A549 (cell line): ENCODE data around the gene ZNF800. TPM values are rescaled to one million over a fixed set of nuclear protein-coding genes. Genes with fewer than 3 reads are reported as not detected.

Source experiments
- ATAC-seq, 2 experiments: fragments of 200-7000 bp in 1 of 2; fragments of >200 bp in 1 of 2; cut with Nextera tagmentation in 1 of 2; cut with Tn5 transposase in 1 of 2; 3 replicates each; pipeline versions ENCODE4 v1.8.0 to v1.9.1; 2018 to 2020; ENCODE audit warnings: mild to moderate bottlenecking in 1 of 2, moderate library complexity in 1 of 2
- CTCF ChIA-PET: fragments of 300-600 bp; sonication (Branson Sonifier 250); formaldehyde crosslinking; extraction: SDS; loops from one replicate; lab custom pipeline; 2021; ENCODE audit warnings: antibody characterized with exemption, inconsistent platforms; lab: Yijun Ruan, JAX
- POLR2A ChIA-PET: fragments of 350-600 bp; formaldehyde crosslinking; extraction: SDS; loops from one replicate; lab custom pipeline; 2021; ENCODE audit warnings: antibody characterized with exemption, inconsistent platforms; lab: Yijun Ruan, JAX
- DNase-seq, 2 experiments: peaks; one replicate each; pipeline versions ENCODE4 v3.0.0 to v3.0.0-alpha.2; 2011 to 2016; ENCODE audit warnings: low read depth in 1 of 2, low spot score in 1 of 2
- FAIRE-seq: peaks from 2 replicates; lab custom pipeline; 2011; peaks lifted over from hg19 to GRCh38; lab: Jason Lieb, UNC
- H3K27ac ChIP-seq, 2 experiments: fragments of >200 bp; sonication (Bioruptor Twin); formaldehyde crosslinking; 3 replicates each; pipeline ENCODE4 v1.5.1; 2016 to 2017
- H3K4me1 ChIP-seq: fragments of >200 bp; sonication (Bioruptor Twin); formaldehyde crosslinking; 3 replicates; pipeline ENCODE4 v1.6.1; 2016
- H3K4me2 ChIP-seq: fragments of >200 bp; sonication (Bioruptor Twin); formaldehyde crosslinking; 3 replicates; pipeline ENCODE4 v1.6.1; 2016
- H3K4me3 ChIP-seq: fragments of >200 bp; sonication (Bioruptor Twin); formaldehyde crosslinking; 3 replicates; pipeline ENCODE4 v1.5.1; 2016
- H3K9me3 ChIP-seq: fragments of >200 bp; sonication (Bioruptor Twin); formaldehyde crosslinking; 3 replicates; pipeline ENCODE4 v1.6.1; 2016
- ATOH8 ChIP-seq: fragments of 250-450 bp; sonication (Bioruptor Pico); IDR thresholded peaks from 2 replicates; pipeline ENCODE4 v1.5.0; 2020; ENCODE audit warnings: low read depth, mild to moderate bottlenecking, moderate library complexity
- BCL3 ChIP-seq: fragments of >200 bp; sonication (Bioruptor Twin); formaldehyde crosslinking; IDR thresholded peaks from 3 replicates; pipeline ENCODE4 v1.6.1; 2016
- CBX2 ChIP-seq: fragments of 200-600 bp; sonication (generic); IDR thresholded peaks from 2 replicates; pipeline ENCODE4 v1.6.1; 2016; ENCODE audit warnings: low read depth, mild to moderate bottlenecking, borderline replicate concordance
- CHD2 ChIP-seq: fragments of 150-350 bp; IDR thresholded peaks from 2 replicates; pipeline ENCODE4 v1.6.1; 2014; ENCODE audit warnings: low read length; ENCODE audit not compliant: partially characterized antibody
- FOSB ChIP-seq: fragments of 250-450 bp; sonication (Bioruptor Pico); IDR thresholded peaks from 2 replicates; pipeline ENCODE4 v1.5.0; 2020; ENCODE audit warnings: mild to moderate bottlenecking, moderate library complexity
- HES2 ChIP-seq: fragments of >200 bp; sonication (Bioruptor Twin); formaldehyde crosslinking; IDR thresholded peaks from 2 replicates; pipeline ENCODE4 v1.6.1; 2016
- HEYL ChIP-seq: fragments of 250-450 bp; sonication (Bioruptor Pico); IDR thresholded peaks from 2 replicates; pipeline ENCODE4 v1.8.0; 2021; ENCODE audit warnings: mild to moderate bottlenecking, moderate library complexity
- HOXA7 ChIP-seq: fragments of 250-450 bp; sonication (Bioruptor Pico); IDR thresholded peaks from 2 replicates; pipeline ENCODE4 v1.5.0; 2020; ENCODE audit warnings: mild to moderate bottlenecking, moderate library complexity
- HOXB13 ChIP-seq: fragments of 250-450 bp; sonication (Bioruptor Pico); IDR thresholded peaks from 2 replicates; pipeline ENCODE4 v1.5.0; 2020; ENCODE audit warnings: low read depth, mild to moderate bottlenecking, moderate library complexity
- HOXB5 ChIP-seq: fragments of 250-450 bp; sonication (Bioruptor Pico); IDR thresholded peaks from 2 replicates; pipeline ENCODE4 v1.5.0; 2020; ENCODE audit warnings: mild to moderate bottlenecking, moderate library complexity
- KDM1A ChIP-seq: fragments of 200-600 bp; sonication (generic); IDR thresholded peaks from 2 replicates; pipeline ENCODE4 v1.6.1; 2016; ENCODE audit warnings: low read depth, mild to moderate bottlenecking
- KDM5A ChIP-seq: fragments of 200-600 bp; sonication (generic); IDR thresholded peaks from 2 replicates; pipeline ENCODE4 v1.6.1; 2016; ENCODE audit warnings: antibody characterized with exemption, mild to moderate bottlenecking
- NPAS2 ChIP-seq: fragments of 250-450 bp; sonication (Bioruptor Pico); IDR thresholded peaks from 2 replicates; pipeline ENCODE4 v1.8.0; 2022; ENCODE audit warnings: mild to moderate bottlenecking, moderate library complexity, borderline replicate concordance
- PBX3 ChIP-seq: IDR thresholded peaks from 2 replicates; pipeline ENCODE4 v1.6.1; 2012
- PHF8 ChIP-seq: fragments of 200-600 bp; sonication (generic); IDR thresholded peaks from 2 replicates; pipeline ENCODE4 v1.6.1; 2016; ENCODE audit warnings: low read depth, mild to moderate bottlenecking, antibody characterized with exemption, moderate library complexity, borderline replicate concordance
- RCOR1 ChIP-seq: fragments of 150-350 bp; IDR thresholded peaks from 2 replicates; pipeline ENCODE4 v1.6.1; 2014; ENCODE audit warnings: antibody characterized with exemption, low read length, low read depth
- RFX5 ChIP-seq: fragments of 450-650 bp; IDR thresholded peaks from 2 replicates; pipeline ENCODE4 v1.7.1; 2014; ENCODE audit warnings: antibody characterized with exemption, mild to moderate bottlenecking, moderate library complexity
- ZC3H11A ChIP-seq: fragments of 450-650 bp; IDR thresholded peaks from 2 replicates; pipeline ENCODE4 v1.6.1; 2014; ENCODE audit warnings: antibody characterized with exemption, mild to moderate bottlenecking
- ZFP36 ChIP-seq: fragments of 450-650 bp; IDR thresholded peaks from 2 replicates; pipeline ENCODE4 v1.6.1; 2014; ENCODE audit warnings: borderline replicate concordance; ENCODE audit not compliant: partially characterized antibody
- WGBS: methylation state at CpG from one replicate; pipeline ENCODE4 v1.1.6; 2017; ENCODE audit errors: missing lambda C conversion rate; 5-methylcytosine and 5-hydroxymethylcytosine counted together
- polyA plus RNA-seq, 4 experiments: library from polyadenylated mRNA; depleted of rRNA in 3 of 4; stranded (reverse); fragments of >200 nt; fragmentation: RNase III in 1 of 4; extraction: RNeasy Plus Mini Kit Qiagen cat#74134 plus additional on column Dnase treatment in 1 of 4; gene quantifications; 2 replicates in 3 of 4; 3 replicates in 1 of 4; pipeline ENCODE4 v1.2.3, GENCODE V29; 2011 to 2017

The ZNF800 gene
- polyA plus RNA-seq, 2 of the 4 experiments (the other 2 are of a cell fraction) = 8.7 to 17.2 TPM

GRCh38 chr7:127362364-127363027 lies 30.0 kb downstream of the ZNF800 start (continued):
- TF ChIP-seq PBX3 = no peak
- TF ChIP-seq HEYL (CRISPR knock-in tag) = no peak
- TF ChIP-seq ZC3H11A = no peak
- TF ChIP-seq, all 56 proteins: peak for 0

- H3K4me2 ChIP-seq = no peak overlapping the region
- POLR2A ChIA-PET = no interaction called here
- H3K27ac ChIP-seq = no peak overlapping the region
- no peak overlapping the region for H3K4me3 ChIP-seq
- ATAC-seq = no peak
- no peak for FAIRE-seq
- no peak for TF ChIP-seq HOXB5 (CRISPR knock-in tag)
- no peak for TF ChIP-seq PHF8
- no peak for TF ChIP-seq RFX5
- no peak for TF ChIP-seq RCOR1
- no peak for TF ChIP-seq CHD2
- no peak for TF ChIP-seq NPAS2 (CRISPR knock-in tag)
- no peak for TF ChIP-seq KDM1A
- no peak for TF ChIP-seq KDM5A
- TF ChIP-seq HES2 = no peak
- TF ChIP-seq CBX2 = no peak
- TF ChIP-seq BCL3 = no peak
- DNase-seq = no peak
- CTCF ChIA-PET = no interaction called here
- WGBS = 81% methylated on average over 1 of the region's 1 CpG
- H3K9me3 ChIP-seq = no peaks in the 10 kb centered on the region
- no peaks in the 10 kb centered on the region for H3K4me1 ChIP-seq
Measured at GRCh38 chr7:127361736-127362135, 30.8 kb downstream of the ZNF800 start.

- 89% methylated on average over 1 of the region's 1 CpG for WGBS
- H3K27ac ChIP-seq = no peak overlapping the region
- no peak overlapping the region for H3K4me2 ChIP-seq
- H3K4me3 ChIP-seq = no peak overlapping the region
- TF ChIP-seq HEYL (CRISPR knock-in tag) = no peak
- no peak for ATAC-seq
- no peak for FAIRE-seq
- ChIA-PET POLR2A (no interaction called here), CTCF (interaction anchor here (1.3 to 2.1 kb wide), 2 partner anchors 12 to 195 kb away, joined by 3 to 11 read pairs; no protein-coding TSS in a partner anchor)
- DNase-seq = no peak
- H3K4me1 ChIP-seq = no peaks in the 10 kb centered on the region
- H3K9me3 ChIP-seq = no peaks in the 10 kb centered on the region
Measured at GRCh38 chr7:127359011-127359410, 33.5 kb downstream of the ZNF800 start.

GRCh38 chr7:127353897-127354296 lies 38.6 kb downstream of the ZNF800 start:
- H3K4me2 ChIP-seq = no peak overlapping the region
- ChIA-PET POLR2A (no interaction called here), CTCF (no interaction called here)
- no peaks in the 10 kb centered on the region for H3K4me1 ChIP-seq
- H3K4me3 ChIP-seq = no peak overlapping the region
- no peak overlapping the region for H3K27ac ChIP-seq
- DNase-seq = no peak
- H3K9me3 ChIP-seq = no peaks in the 10 kb centered on the region
- FAIRE-seq = no peak
- TF ChIP-seq HOXA7 (CRISPR knock-in tag) = no peak
- no peak for TF ChIP-seq FOSB (CRISPR knock-in tag)
- TF ChIP-seq BCL3 = no peak
- no peak for TF ChIP-seq KDM5A
- no peak for TF ChIP-seq HOXB13
- TF ChIP-seq ZFP36 = no peak
- TF ChIP-seq ATOH8 (CRISPR knock-in tag) = no peak
- TF ChIP-seq PBX3 = no peak
- ATAC-seq = no peak
